HL-60 (cell line): ENCODE results near the gene GEN1.

Source experiments
- CTCF ChIP-seq: IDR thresholded peaks from one replicate; pipeline ENCODE4 v1.5.1; 2011; ENCODE audit warnings: low read length, control low read depth, inconsistent platforms; ENCODE audit not compliant: insufficient read depth
- POLR2AphosphoS5 ChIP-seq: IDR thresholded peaks from 2 replicates; pipeline ENCODE4 v1.6.1; 2012; ENCODE audit warnings: low read depth

GRCh38 chr2:17791121-17791816 is 37.3 kb downstream of the GEN1 start:
- TF ChIP-seq CTCF (no peak), POLR2AphosphoS5 (no peak)
